Upper lobe of right lung (tissue), 1 donor: ENCODE measurements around the gene IKZF1. TPM values are rescaled to one million over a fixed set of nuclear protein-coding genes. Genes with fewer than 3 reads are reported as not detected.

Experiments
- ATAC-seq: fragments of 200-7000 bp; cut with Tn5 transposase; one replicate; pipeline ENCODE4 v1.9.1; 2020; ENCODE audit warnings: mild to moderate bottlenecking, moderate library complexity
- DNase-seq: peaks from one replicate; pipeline ENCODE4 v3.0.0-alpha.2; 2020
- H3K27ac ChIP-seq: fragments of 200-600 bp; one replicate; pipeline ENCODE4 v1.8.0; 2022
- H3K27me3 ChIP-seq: fragments of 200-600 bp; one replicate; pipeline ENCODE4 v1.8.0; 2022; ENCODE audit warnings: mild to moderate bottlenecking
- H3K36me3 ChIP-seq: fragments of 200-600 bp; one replicate; pipeline ENCODE4 v1.8.0; 2022
- H3K4me1 ChIP-seq: fragments of 200-600 bp; one replicate; pipeline ENCODE4 v1.8.0; 2022
- H3K4me3 ChIP-seq: fragments of 200-600 bp; one replicate; pipeline ENCODE4 v1.8.0; 2022; ENCODE audit warnings: mild to moderate bottlenecking
- H3K9me3 ChIP-seq: fragments of 200-600 bp; one replicate; pipeline ENCODE4 v1.8.0; 2022
- CTCF ChIP-seq: fragments of 200-600 bp; IDR thresholded peaks from one replicate; pipeline ENCODE4 v1.8.0; 2022; ENCODE audit warnings: antibody characterized with exemption
- intact Hi-C: fragments of 100-400 bp; cut with DNase I; formaldehyde crosslinking; loops from one replicate; pipeline ENCODE4 v1.11.0; 2022
- total RNA-seq: library from RNA; stranded (reverse); fragmentation: NEBNext Ultra II Directional; extraction: Animal tissue kit (Norgen Biotek cat#: 25700); gene quantifications from one replicate; pipeline ENCODE4 v1.2.1, GENCODE V29; 2021
- donor health status: DM: no; HTN: yes; CAD: no; lungs with severe emphysema.

Gene IKZF1
- total RNA-seq, 1 donor from 2014 or later, result 41.4 TPM

DNA sequence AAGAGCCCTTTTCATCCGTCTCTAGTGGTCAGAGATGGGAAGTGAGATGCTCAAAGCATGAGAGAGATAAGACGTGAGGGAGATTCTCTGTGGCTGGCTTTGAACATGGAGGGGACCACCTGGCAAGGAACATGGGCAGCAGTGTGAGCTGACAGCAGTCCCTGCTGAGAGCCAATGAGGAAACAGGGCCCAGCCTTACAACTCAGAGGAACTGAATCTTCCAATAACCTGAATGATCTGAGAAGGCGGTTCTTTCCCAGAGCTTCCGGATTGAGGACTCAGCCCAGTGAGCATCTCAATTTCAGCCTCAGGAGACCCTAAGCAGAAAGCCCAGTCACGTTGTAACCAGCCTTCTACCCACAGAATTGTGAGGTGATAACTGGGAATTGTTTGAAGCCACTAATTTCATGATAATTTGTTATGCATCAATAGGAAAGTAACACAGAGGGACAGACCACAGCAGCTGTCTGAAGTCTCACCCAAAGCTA is 33.9 kb upstream of the IKZF1 start:
- no peak for ATAC-seq
- Histone ChIP-seq H3K4me1 (peaks cover 6% of the 10 kb centered on the region), H3K36me3 (no peaks in the 10 kb centered on the region), H3K27ac (no peak overlapping the region), H3K27me3 (no peaks in the 10 kb centered on the region), H3K4me3 (no peak overlapping the region), H3K9me3 (no peaks in the 10 kb centered on the region)
- TF ChIP-seq CTCF, result no peak
- intact Hi-C loops, result no loop called here
- DNase-seq, result no peak

DNA sequence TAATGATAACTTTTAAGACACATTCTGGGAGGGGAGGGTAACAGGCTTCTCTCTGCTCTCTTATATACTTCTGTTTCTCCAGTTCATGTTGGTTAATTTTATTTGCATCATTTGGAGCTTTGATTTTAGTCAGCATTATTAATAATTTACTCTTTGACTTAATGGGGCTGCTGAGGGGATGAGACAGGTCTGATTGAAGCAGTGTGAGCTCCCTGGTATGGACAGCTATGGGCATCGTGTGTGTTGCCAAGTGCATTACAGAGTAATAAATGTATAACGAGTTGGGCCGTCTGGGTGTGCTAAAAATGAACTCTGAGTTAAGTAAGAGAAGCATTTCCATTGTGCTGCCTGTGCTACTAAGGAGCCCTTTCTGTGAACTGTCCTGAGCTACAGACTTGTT is 31.7 kb upstream of the IKZF1 start:
- intact Hi-C loops, result no loop called here
- H3K9me3 ChIP-seq, result no peaks in the 10 kb centered on the region
- no peak overlapping the region for H3K4me3 ChIP-seq
- ATAC-seq (no peak), DNase-seq (no peak)
- no peaks in the 10 kb centered on the region for H3K27me3 ChIP-seq
- peaks cover under 1% of the 10 kb centered on the region for H3K4me1 ChIP-seq
- no peaks in the 10 kb centered on the region for H3K36me3 ChIP-seq
- H3K27ac ChIP-seq, result no peak overlapping the region
- TF ChIP-seq CTCF, result no peak

GRCh38 chr7:50273301-50273700 is 31.2 kb upstream of the IKZF1 start:
- Histone ChIP-seq H3K4me1 (no peaks in the 10 kb centered on the region), H3K36me3 (no peaks in the 10 kb centered on the region), H3K27ac (no peak overlapping the region), H3K27me3 (no peaks in the 10 kb centered on the region), H3K4me3 (no peak overlapping the region), H3K9me3 (no peaks in the 10 kb centered on the region)
- intact Hi-C loops, result no loop called here
- ATAC-seq, result no peak
- TF ChIP-seq CTCF, result no peak
- DNase-seq, result no peak

GRCh38 chr7:50273870-50274269 is 30.6 kb upstream of the IKZF1 start:
- ATAC-seq, result no peak
- H3K27ac ChIP-seq, result no peak overlapping the region
- H3K4me1 ChIP-seq, result no peaks in the 10 kb centered on the region

DNA sequence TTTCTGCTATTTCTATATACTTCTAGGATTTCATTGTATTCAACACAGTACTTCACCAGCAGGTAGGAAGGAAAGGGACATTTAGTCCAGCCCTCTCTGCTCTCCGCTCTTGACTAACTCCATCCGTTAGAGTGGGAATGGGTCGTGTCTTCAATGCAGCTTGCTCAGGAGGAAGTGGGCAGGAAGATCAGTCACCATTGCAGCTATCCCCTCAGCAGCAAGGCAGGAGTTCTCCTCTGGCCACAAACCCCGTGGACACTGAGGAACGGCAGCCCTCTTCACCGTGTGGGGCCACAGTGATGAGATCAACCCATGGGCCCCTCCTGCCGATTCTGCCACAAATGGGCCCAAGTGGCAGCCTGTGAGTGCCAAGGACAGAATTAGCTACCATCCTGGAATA is 30.2 kb upstream of the IKZF1 start:
- ATAC-seq (peak; percentile 46), DNase-seq (no peak)
- intact Hi-C loops, result no loop called here
- Histone ChIP-seq H3K9me3 (no peaks in the 10 kb centered on the region), H3K27me3 (no peaks in the 10 kb centered on the region), H3K27ac (no peak overlapping the region), H3K4me1 (no peaks in the 10 kb centered on the region), H3K36me3 (no peaks in the 10 kb centered on the region), H3K4me3 (no peak overlapping the region)
- no peak for TF ChIP-seq CTCF

More at GRCh38 chr7:50273870-50274269, 30.6 kb upstream of the IKZF1 start:
- no peak for TF ChIP-seq CTCF
- intact Hi-C loops, result no loop called here
- H3K9me3 ChIP-seq, result no peaks in the 10 kb centered on the region
- H3K36me3 ChIP-seq, result no peaks in the 10 kb centered on the region
- H3K27me3 ChIP-seq, result no peaks in the 10 kb centered on the region
- no peak for DNase-seq
- no peak overlapping the region for H3K4me3 ChIP-seq

DNA sequence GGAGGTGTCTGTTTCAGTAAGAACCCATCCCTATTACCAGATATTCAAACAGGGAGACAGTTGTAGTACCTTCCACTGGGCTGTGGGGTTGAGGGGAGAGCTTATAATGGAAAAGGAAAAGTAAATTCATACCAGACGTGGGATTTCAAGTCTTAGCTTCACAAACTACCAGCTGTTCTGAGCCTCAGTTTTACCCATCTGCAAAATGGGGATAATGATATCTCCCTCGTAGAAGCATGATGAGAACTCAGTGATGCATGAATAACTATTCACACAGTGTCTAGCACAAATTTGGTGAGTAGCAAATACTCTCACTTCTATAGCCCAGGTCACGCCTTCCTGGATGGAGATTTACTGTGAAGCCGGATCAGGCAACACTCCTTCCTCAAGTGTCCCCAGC is 29.1 kb upstream of the IKZF1 start:
- ATAC-seq, result no peak
- Histone ChIP-seq H3K9me3 (no peaks in the 10 kb centered on the region), H3K4me3 (no peak overlapping the region), H3K27ac (no peak overlapping the region), H3K4me1 (no peaks in the 10 kb centered on the region), H3K27me3 (no peaks in the 10 kb centered on the region), H3K36me3 (no peaks in the 10 kb centered on the region)
- DNase-seq, result no peak
- TF ChIP-seq CTCF, result no peak
- intact Hi-C loops, result no loop called here
